Activated CD4-positive, alpha-beta T cell treated with anti-CD3 and anti-CD28 coated beads, Interleukin-10, Interleukin-2, amounts not matched to agents 100 ng/mL and 50 ng/mL, durations not matched to agents 16 hours and 8 hours (primary cell): ENCODE results near the gene PARVG.

Experiments used
- DNase-seq: peaks from one replicate; pipeline ENCODE4 v3.0.0-alpha.2; 2020

The PARVG gene

GRCh38 chr22:44247923-44248892 lies 67.5 kb downstream of the PARVG start:
- no peak for DNase-seq

GRCh38 chr22:44248926-44249325 lies 68.2 kb downstream of the PARVG start:
- DNase-seq = no peak

GRCh38 chr22:44249376-44250147 lies 68.8 kb downstream of the PARVG start:
- no peak for DNase-seq

GRCh38 chr22:44254811-44255210 lies 74.1 kb downstream of the PARVG start:
- DNase-seq = no peak

GRCh38 chr22:44256085-44256484 lies 75.4 kb downstream of the PARVG start:
- no peak for DNase-seq

- DNase-seq = no peak
Observed at GRCh38 chr22:44256556-44257485, 76.1 kb downstream of the PARVG start.
